GM12875 (cell line): ENCODE data around the gene MDH2.
"Not testable (repeated sequence)": the region's sequence is repeated elsewhere in the genome, so short reads cannot be mapped to it uniquely, and the experiment has no call there.

Experiments
- H3K4me3 ChIP-seq: one replicate; pipeline ENCODE4 v1.5.1; 2011; ENCODE audit warnings: low read depth, low read length, control low read depth
- TF ChIP-seq, protein P1 (sequence below): IDR thresholded peaks from 2 replicates; pipeline ENCODE4 v1.5.1; 2011; ENCODE audit warnings: low read depth, mild to moderate bottlenecking, control low read depth, inconsistent platforms, low read length, moderate library complexity, borderline replicate concordance; ENCODE audit not compliant: insufficient read depth

Gene MDH2

DNA sequence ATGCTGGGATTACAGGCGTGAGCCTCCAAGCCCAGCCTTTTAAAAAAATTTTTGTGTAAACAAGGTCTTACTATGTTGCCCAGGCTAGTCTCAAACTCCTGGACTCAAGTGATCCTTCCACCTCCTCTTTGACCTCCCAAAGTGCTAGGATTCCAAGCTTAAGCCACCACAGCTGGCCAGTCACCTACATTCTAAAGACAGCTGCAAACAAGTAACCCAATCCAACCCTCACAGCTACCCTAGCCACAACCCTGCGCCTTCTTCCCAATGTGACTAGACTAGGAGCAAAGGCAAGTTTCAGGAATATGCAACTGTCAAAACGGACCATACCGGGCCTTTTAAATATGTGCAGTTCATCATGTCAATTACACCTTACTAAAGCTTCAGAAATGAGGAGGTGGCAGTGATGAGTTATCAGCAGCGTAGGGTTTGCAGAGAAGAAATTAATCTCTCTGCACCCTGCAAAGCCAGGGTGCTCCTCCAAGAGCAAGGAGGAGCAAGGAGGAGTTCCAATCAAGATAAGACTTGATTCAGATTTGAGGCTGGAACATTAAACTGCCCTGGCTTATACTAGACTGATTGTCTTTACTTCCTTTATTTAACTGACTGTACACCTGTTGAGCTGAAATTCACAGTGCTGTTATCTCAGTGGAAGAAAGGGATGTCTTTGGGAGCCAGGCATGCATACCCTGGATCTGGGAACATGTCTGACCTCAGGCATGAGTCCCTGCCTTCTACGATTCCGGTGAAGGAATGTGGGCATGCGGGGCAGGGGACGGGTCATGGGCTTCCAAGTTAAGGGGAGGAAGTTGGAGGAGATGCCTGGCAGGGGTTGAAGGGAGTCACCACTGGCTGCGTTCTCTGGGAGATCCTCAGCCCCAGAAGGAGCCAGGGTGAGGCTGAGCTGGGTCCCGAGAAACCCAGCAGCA, 38.0 kb upstream of the MDH2 start:
- H3K4me3 ChIP-seq = no peak overlapping the region
- TF ChIP-seq, protein P1, sequence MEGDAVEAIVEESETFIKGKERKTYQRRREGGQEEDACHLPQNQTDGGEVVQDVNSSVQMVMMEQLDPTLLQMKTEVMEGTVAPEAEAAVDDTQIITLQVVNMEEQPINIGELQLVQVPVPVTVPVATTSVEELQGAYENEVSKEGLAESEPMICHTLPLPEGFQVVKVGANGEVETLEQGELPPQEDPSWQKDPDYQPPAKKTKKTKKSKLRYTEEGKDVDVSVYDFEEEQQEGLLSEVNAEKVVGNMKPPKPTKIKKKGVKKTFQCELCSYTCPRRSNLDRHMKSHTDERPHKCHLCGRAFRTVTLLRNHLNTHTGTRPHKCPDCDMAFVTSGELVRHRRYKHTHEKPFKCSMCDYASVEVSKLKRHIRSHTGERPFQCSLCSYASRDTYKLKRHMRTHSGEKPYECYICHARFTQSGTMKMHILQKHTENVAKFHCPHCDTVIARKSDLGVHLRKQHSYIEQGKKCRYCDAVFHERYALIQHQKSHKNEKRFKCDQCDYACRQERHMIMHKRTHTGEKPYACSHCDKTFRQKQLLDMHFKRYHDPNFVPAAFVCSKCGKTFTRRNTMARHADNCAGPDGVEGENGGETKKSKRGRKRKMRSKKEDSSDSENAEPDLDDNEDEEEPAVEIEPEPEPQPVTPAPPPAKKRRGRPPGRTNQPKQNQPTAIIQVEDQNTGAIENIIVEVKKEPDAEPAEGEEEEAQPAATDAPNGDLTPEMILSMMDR = no peak

DNA sequence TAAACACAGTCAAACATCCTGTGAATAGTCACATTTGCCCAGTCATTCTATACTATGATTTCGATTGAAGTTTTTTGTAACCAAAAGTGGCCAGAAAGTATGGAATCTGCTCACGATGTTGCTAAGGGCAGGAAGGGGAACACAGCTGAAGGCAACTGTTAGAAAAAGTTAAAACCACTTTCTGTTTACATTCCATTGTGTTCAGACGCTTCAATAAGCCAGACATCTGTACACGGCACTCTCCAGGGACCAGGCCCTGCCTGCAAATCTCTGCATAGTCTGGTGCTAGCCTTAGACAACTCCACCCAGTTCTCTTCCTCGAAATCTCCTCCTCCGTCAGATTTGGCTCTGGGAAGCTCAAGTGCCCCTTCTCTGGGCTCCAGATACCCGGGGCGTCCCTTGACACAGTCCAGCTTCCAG, 36.5 kb upstream of the MDH2 start:
- TF ChIP-seq, protein P1 = no peak
- H3K4me3 ChIP-seq = no peak overlapping the region

DNA sequence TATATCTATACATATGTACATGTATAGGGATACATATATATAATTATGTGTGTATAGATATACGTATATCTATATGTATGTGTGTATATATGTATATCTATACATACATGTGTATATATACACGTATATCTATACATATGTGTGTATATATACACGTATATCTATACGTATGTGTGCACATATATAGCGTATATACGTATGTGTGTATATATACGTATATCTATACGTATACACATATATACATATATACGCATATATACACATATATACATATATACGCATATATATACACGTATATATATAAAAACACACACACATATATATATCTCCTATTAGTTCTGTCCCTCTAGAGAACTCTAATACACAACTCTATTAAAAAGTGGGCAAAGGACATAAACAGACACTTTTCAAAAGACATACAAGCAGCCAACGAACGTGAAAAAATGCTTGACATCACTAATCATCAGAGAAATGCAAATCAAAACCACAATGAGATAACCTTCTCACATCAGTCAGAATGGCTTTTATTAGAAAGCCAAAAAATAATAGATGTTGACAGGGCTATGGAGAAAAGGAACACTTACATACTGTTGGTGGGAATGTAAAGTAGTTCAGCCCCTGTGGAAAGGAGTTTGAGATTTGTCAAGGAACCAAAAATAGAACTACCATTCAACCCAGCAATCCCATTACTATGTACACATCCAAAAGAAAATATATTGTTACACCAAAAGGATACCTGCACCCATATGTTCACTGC, 31.5 kb upstream of the MDH2 start:
- TF ChIP-seq, protein P1 = no peak
- no peak overlapping the region for H3K4me3 ChIP-seq

DNA sequence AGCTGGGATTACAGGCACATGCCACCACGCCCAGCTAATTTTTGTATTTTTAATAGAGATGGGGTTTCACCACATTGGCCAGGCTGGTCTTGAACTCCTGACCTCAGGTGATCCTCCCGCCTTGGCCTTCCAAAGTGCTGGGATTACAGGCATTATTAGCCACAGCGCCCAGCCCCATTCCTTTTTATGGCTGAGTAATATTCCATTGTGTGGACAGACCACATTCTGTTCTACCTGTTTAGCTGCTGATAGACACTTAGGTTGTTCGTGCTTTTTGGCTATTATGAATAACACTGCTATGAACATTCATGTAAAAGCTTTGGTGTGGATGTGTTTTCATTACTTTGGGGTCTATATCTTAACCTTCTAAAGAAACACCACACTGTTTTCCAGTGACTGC, 29.4 kb upstream of the MDH2 start:
- H3K4me3 ChIP-seq = not testable (repeated sequence)

DNA sequence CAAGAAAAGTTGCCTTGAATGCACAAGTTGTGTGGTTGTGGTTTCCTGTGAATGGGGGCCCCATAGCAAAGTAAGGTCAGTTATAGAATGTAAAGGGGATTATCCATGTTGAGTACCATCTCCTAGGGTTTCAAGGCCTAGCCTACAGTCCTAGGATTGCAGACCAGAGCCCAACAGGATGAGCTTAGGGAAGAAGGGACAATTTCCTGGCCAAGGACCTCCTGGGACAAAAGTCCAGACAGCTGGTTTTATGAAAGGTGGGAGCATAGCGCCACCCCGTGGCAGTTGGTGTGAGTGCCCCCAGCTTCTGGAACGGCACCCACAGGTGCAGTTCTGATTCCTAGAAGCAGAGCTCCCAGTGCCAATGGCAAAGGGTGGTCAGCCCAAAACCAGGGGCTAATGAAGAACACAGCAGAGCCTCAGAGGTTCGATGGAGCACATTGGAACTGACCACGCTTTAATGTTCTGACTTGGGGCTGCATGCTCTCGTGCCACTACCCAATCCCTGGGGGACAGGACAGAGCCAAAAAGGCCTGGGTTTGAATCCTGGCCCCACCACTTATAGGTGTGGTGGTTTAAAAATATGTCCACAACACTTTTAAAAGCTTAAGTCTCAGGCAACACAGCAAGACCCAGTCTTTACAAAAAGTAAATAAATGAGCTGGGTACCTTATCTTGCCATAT, 27.7 kb upstream of the MDH2 start:
- no peak overlapping the region for H3K4me3 ChIP-seq
- TF ChIP-seq, protein P1 = peak; percentile 86

DNA sequence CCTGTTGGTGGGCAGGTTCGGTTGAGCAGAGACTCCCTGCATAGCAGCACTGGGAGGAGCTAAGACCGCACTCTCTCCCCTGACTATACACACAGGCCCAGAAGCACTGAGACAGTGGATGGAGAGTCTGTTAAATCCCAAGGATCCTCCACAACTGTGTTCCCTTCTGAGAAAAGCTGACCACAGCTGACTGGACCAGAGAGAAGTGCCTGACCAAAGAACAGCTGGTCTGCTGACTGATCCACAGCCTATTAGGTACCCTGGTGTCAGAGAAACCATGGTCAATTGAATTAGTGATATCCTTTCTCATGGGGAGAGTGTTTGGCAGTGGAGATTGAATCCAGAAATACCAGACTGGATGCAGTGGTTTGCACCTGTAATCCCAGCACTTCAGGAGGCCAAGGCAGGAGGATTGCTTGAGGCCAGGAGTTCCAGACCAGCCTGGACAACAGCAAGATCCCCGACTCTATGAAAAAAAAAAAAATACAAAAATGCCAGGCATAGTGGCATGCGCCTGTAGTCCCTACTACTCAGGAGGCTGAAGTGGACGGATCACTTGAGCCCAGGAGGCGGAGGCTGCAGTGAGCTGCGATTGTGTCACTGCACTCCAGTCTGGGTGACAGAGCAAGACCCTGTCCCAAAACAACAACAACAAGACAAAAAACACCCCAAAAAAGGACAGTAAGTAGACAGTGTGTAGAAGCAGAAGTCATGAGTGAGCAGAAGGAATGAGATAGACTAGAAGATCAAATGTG, 25.7 kb upstream of the MDH2 start:
- H3K4me3 ChIP-seq = no peak overlapping the region
- TF ChIP-seq, protein P1 = no peak

DNA sequence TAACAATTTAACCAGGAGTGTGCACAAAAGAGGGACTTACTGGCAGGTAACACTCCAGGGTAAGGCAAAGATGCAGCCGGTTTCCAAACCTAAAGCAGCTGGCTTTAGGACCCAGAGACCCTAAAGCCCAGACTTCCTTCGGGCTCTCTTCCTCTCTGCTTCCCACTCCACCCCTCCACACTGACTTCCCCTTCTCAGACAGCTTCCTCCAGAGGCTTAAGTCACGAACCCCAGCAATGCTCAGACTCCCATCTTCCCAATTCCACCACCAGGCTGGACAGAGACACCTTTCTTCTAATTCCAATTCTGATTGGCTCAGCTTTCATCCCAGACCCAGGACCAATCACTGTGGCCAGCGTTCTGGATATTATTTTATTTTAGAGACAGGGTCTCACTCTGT, 24.9 kb upstream of the MDH2 start:
- no peak overlapping the region for H3K4me3 ChIP-seq
- TF ChIP-seq, protein P1 = no peak

DNA sequence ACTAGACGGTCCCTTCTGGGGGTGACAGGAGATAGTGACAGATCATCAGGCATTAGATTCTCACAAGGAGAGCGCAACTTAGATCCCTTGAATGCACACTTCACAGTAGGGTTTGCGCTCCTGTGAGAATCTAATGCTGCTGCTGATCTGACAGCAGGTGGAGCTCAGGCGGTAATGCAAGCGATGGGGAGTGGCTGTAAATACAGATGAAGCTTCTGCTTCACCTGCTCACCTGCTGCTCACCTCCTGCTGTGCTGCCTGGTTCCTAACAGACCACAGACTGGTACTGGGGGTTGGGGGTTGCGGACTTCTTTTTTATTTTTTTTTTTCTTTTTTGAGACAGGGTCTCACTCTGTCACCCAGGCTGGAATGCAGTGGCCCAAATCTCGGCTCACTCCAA, 18.2 kb upstream of the MDH2 start:
- H3K4me3 ChIP-seq = not testable (repeated sequence)
